Smooth muscle cell (in vitro differentiated cells): ENCODE results near the gene BCL2L11. TPM values are rescaled to one million over a fixed set of nuclear protein-coding genes. Genes with fewer than 3 reads are reported as not detected.

Experiments
- DNase-seq: peaks from one replicate; lab custom pipeline; 2025; ENCODE audit not compliant: unreplicated experiment; lab: John Stamatoyannopoulos, UW
- H2AFZ ChIP-seq: fragments of 200-600 bp; sonication (generic); 2 replicates; pipeline ENCODE4 v1.6.0; 2016; ENCODE audit warnings: antibody characterized with exemption, low read depth, mild to moderate bottlenecking
- H3F3A ChIP-seq: fragments of 200-600 bp; sonication (generic); 2 replicates; pipeline ENCODE4 v1.6.0; 2017; ENCODE audit warnings: antibody characterized with exemption, low read depth
- H3K27ac ChIP-seq: fragments of 200-600 bp; sonication (generic); 2 replicates; pipeline ENCODE4 v1.5.1; 2016; ENCODE audit warnings: low read depth, mild to moderate bottlenecking
- H3K27me3 ChIP-seq: fragments of 200-600 bp; sonication (generic); 2 replicates; pipeline ENCODE4 v1.6.1; 2016; ENCODE audit warnings: low read depth, mild to moderate bottlenecking
- H3K36me3 ChIP-seq: fragments of 200-600 bp; sonication (generic); 2 replicates; pipeline ENCODE4 v1.5.1; 2016; ENCODE audit warnings: low read depth
- H3K4me1 ChIP-seq: fragments of 200-600 bp; sonication (generic); 2 replicates; pipeline ENCODE4 v1.5.1; 2016; ENCODE audit warnings: low read depth
- H3K4me2 ChIP-seq: fragments of 200-600 bp; sonication (generic); 2 replicates; pipeline ENCODE4 v1.6.0; 2016; ENCODE audit warnings: mild to moderate bottlenecking
- H3K4me3 ChIP-seq: fragments of 200-600 bp; sonication (generic); 2 replicates; pipeline ENCODE4 v1.5.1; 2016; ENCODE audit warnings: mild to moderate bottlenecking
- H3K79me2 ChIP-seq: fragments of 200-600 bp; sonication (generic); 2 replicates; pipeline ENCODE4 v1.6.0; 2016; ENCODE audit warnings: low read depth, mild to moderate bottlenecking
- H3K9ac ChIP-seq: fragments of 200-600 bp; sonication (generic); 2 replicates; pipeline ENCODE4 v1.6.0; 2016; ENCODE audit warnings: low read depth
- H3K9me3 ChIP-seq: fragments of 200-600 bp; sonication (generic); replicated peaks from 2 replicates; pipeline ENCODE4 v1.5.1; 2016; ENCODE audit warnings: low read depth
- H4K20me1 ChIP-seq: fragments of 200-600 bp; sonication (generic); 2 replicates; pipeline ENCODE4 v1.6.0; 2016; ENCODE audit warnings: low read depth
- WGBS: methylation state at CpG from one replicate; pipeline ENCODE4 v1.1.7; 2016; ENCODE audit warnings: low lambda C conversion rate; 5-methylcytosine and 5-hydroxymethylcytosine counted together
- polyA plus RNA-seq: library from polyadenylated mRNA; unstranded; fragments of >200 nt; fragmentation: Nextera tagmentation; extraction: Ambion mirVana; gene quantifications from 2 replicates; pipeline ENCODE4 v1.2.1, GENCODE V29; 2016
- total RNA-seq: library from RNA; depleted of rRNA; stranded (reverse); fragments of >200 nt; gene quantifications from 2 replicates; pipeline ENCODE4 v1.2.3, GENCODE V29; 2014
- TF ChIP-seq, protein P1 (sequence below): fragments of 200-600 bp; sonication (generic); IDR thresholded peaks from 2 replicates; pipeline ENCODE4 v1.5.1; 2017; ENCODE audit warnings: borderline replicate concordance, mild to moderate bottlenecking, antibody characterized with exemption; ENCODE audit not compliant: insufficient read depth, poor library complexity, severe bottlenecking

The BCL2L11 gene
- total and polyA plus RNA-seq, 2 experiments from 2014 or later = 4.9 to 10.0 TPM

DNA sequence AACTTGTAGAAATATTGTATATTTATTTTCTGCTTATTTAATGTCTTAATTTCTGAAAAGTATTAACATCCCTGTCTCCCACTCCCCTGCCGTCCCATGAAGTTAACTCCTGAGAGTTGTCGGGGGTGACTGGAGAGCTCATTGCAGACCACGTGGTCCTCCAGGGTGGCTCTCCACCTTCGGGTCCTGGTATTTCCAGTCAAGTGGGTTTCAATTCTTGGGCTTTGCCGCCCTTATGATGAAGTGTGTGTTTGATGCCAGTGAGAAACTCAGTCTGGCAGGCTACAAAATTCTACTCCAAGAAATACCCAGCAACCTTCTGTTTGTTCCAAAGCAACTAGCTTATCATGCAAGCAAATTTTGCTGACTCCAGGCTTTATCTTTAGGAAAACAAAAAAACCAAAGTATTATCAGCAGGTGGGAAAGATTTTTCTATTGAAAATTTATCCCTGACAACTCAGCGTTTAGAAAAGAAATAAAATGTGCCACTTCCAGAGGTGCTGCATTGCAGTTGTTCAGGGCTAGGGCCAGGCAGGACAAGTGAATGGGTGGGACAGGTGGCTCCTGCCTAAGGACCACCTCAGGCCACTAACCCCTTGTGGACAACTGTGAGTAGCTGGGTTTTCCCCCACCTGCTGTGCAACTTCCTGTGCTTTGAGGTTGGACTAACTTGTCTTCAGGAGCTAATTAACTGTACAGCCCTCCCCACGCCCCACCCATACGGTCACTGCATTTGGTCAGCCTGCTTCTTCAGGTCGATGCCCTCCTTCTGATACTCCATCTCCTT is 46.6 kb downstream of the BCL2L11 start:
- no peaks in the 10 kb centered on the region for H3K27me3 ChIP-seq
- H3K27ac ChIP-seq = no peak overlapping the region
- no peak overlapping the region for H3K9ac ChIP-seq
- peaks cover 5% of the 10 kb centered on the region for H3F3A ChIP-seq
- DNase-seq = no peak
- no peak overlapping the region for H3K4me2 ChIP-seq
- no peaks in the 10 kb centered on the region for H3K9me3 ChIP-seq
- H2AFZ ChIP-seq = no peak overlapping the region
- whole genome bisulfite sequencing = 89% methylated on average over 9 of the region's 9 CpGs
- peaks cover 14% of the 10 kb centered on the region for H3K4me1 ChIP-seq
- peaks cover 25% of the 10 kb centered on the region for H4K20me1 ChIP-seq
- H3K79me2 ChIP-seq = no peaks in the 10 kb centered on the region
- no peaks in the 10 kb centered on the region for H3K36me3 ChIP-seq
- H3K4me3 ChIP-seq = no peak overlapping the region
- TF ChIP-seq, protein P1, sequence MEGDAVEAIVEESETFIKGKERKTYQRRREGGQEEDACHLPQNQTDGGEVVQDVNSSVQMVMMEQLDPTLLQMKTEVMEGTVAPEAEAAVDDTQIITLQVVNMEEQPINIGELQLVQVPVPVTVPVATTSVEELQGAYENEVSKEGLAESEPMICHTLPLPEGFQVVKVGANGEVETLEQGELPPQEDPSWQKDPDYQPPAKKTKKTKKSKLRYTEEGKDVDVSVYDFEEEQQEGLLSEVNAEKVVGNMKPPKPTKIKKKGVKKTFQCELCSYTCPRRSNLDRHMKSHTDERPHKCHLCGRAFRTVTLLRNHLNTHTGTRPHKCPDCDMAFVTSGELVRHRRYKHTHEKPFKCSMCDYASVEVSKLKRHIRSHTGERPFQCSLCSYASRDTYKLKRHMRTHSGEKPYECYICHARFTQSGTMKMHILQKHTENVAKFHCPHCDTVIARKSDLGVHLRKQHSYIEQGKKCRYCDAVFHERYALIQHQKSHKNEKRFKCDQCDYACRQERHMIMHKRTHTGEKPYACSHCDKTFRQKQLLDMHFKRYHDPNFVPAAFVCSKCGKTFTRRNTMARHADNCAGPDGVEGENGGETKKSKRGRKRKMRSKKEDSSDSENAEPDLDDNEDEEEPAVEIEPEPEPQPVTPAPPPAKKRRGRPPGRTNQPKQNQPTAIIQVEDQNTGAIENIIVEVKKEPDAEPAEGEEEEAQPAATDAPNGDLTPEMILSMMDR = no peak

DNA sequence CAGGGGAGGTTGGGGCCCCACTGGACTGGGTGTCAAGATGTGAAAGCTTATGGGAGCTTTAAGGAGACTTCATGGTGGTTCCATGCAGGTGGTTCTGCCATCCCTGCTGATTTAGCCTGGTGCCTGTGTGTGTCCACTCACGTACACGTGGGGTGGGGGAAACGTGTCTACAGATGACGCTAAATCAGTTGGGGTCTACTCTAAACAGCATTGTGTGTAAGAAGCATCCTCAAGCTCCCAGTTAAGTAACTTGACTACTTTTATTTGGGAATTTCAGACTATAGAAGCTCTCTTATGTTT is 47.1 kb downstream of the BCL2L11 start:
- no peak for DNase-seq
- Histone ChIP-seq H3K79me2 (no peaks in the 10 kb centered on the region), H3K27ac (no peak overlapping the region), H3K4me1 (peaks cover 14% of the 10 kb centered on the region), H3K4me2 (peak overlapping the region; percentile 57), H3K9ac (no peak overlapping the region), H3K9me3 (no peaks in the 10 kb centered on the region), H3K36me3 (no peaks in the 10 kb centered on the region), H4K20me1 (peaks cover 19% of the 10 kb centered on the region), H3K27me3 (no peaks in the 10 kb centered on the region), H3F3A (peaks cover 5% of the 10 kb centered on the region), H3K4me3 (no peak overlapping the region), H2AFZ (no peak overlapping the region)
- WGBS = 94% methylated on average over 4 of the region's 4 CpGs
- TF ChIP-seq, protein P1 = no peak

DNA sequence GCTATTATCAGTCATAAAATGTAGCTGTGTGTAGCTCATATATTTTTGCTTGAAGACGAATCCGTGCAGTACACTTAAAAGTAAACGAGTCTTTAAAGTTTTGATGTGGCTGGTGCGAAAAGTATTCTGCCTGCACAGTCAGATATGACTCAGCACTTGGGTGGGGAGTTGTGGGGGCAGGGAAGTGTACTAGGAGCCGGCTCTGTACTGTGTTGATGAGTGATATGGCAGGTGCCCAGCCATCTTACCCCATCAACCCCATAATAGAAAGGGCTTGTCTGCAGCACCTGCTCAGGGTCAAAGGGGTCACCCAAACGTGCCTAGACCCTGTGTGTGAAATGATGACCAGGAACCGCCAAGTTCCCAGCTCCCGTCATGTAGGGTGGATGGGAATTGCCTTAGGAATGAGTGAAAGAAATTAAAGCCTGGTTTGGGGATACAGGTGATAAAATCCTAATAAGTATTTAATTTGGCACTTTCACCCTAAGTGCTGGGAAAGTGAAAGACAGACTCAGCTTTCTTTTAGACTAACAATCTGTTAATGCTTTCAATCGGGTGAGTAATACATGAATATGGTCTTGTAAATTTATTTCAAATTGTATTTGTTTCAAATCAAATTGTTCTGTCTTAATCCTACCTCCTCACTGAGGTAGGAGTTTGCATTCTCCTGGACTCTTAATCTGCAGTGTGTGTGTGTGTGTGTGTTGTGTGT is 48.0 kb downstream of the BCL2L11 start:
- no peaks in the 10 kb centered on the region for H3K27me3 ChIP-seq
- peaks cover 11% of the 10 kb centered on the region for H4K20me1 ChIP-seq
- H3K9ac ChIP-seq = no peak overlapping the region
- H3K79me2 ChIP-seq = no peaks in the 10 kb centered on the region
- no peaks in the 10 kb centered on the region for H3K36me3 ChIP-seq
- TF ChIP-seq, protein P1 = no peak
- no peak overlapping the region for H3K4me3 ChIP-seq
- H3K27ac ChIP-seq = no peak overlapping the region
- peaks cover 14% of the 10 kb centered on the region for H3K4me1 ChIP-seq
- no peak overlapping the region for H2AFZ ChIP-seq
- H3F3A ChIP-seq = peaks cover 5% of the 10 kb centered on the region
- no peak for DNase-seq
- H3K9me3 ChIP-seq = no peaks in the 10 kb centered on the region
- H3K4me2 ChIP-seq = peak overlapping the region; percentile 57
- 35% methylated on average over 9 of the region's 9 CpGs for WGBS
